Measurements from ENCODE around the gene ROCK2.

DNA sequence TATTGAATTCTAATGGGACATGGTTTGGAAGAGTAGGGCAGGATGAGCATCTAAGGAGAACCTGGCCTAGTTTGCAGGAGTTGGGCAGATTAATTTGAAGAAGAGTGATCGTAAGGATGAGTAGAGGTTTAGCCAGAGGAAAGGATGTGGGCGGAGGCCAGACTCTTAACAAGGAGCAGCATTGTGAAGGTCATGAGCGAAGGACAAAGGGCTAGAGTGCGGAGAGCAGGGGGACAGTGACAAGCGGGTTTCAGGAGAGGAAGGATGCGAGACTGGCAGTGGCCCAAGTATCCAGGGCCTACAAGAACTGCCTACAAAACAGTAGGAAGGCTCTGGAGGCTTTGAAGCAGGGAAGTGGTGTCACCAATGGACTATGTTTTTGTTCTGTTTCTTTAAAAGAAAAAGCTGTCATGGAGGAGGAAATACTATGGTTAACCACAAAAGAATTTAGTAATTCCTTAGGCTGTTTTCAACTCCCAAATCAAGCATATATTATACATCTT, 169.1 kb downstream of the ROCK2 start:
- no peak for TF ChIP-seq CTCF (IDR thresholded peaks at IDR 0.05; ENCODE audit: low read depth, low read length)
- no peak for TF ChIP-seq MAX (IDR thresholded peaks at IDR 0.05; ENCODE audit: low read depth, low read length)
- TF ChIP-seq POLR2A (IDR thresholded peaks at IDR 0.05; ENCODE audit: extremely low read depth, insufficient read length), result no peak
- TF ChIP-seq MYC (IDR thresholded peaks at IDR 0.05; ENCODE audit: low read depth, low read length), result no peak
